Activated CD4-positive, alpha-beta T cell treated with anti-CD3 and anti-CD28 coated beads, Interleukin-10, Interleukin-2, amounts not matched to agents 100 ng/mL and 50 ng/mL, durations not matched to agents 16 hours and 8 hours (primary cell): Measurements from ENCODE around the gene PRX.
"Not testable (repeated sequence)": the region's sequence is repeated elsewhere in the genome, so short reads cannot be mapped to it uniquely, and the experiment has no call there.

ENCODE experiments used
- DNase-seq: peaks from one replicate; pipeline ENCODE4 v3.0.0-alpha.2; 2020

PRX gene

GRCh38 chr19:40413291-40413845 lies at the start of gene PRX:
PRX (minus strand) TSS chr19:40413378; CDS start chr19:40407932, 5,446 bp downstream.
- DNase-seq: no peak

GRCh38 chr19:40461669-40462221 lies 48.6 kb upstream of the PRX start:
- DNase-seq: no peak

- no peak for DNase-seq
Measured at GRCh38 chr19:40460185-40460584, 47.0 kb upstream of the PRX start.

- DNase-seq: no peak
Measured at GRCh38 chr19:40458597-40458974, 45.4 kb upstream of the PRX start.

DNA sequence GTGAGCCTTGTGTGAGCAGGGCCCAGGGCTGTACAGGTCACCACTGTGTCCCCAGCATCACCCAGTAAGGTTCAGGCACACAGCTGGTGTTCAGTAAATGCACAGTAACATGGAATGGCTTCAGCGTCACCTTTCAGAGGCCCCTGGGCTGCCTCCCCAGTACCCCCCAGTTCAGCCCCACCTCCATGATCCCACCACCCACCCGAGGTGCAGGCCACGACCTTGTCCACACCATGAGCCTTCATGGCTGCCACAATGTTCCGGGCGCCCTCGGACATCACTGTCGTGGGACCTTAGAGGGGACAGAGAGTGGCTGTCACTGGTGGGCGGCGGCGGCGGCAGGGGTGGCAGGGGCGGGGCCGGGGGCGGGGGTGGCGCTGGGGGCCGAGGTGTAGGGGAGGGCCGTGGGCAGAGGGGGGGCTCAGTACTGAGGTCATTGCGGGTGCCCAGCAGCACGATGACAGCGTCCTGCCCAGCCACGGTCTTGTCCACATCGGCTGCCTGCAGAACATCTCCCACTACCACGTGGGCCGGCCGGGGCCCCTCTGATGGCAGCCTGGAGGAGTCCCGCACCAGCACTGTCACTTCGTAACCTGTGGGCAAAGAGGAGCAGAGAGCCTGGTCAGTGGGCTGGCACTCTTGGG lies 44.9 kb upstream of the PRX start:
- DNase-seq: no peak

- DNase-seq: no peak
Measured at GRCh38 chr19:40457048-40457447, 43.9 kb upstream of the PRX start.

- DNase-seq: not testable (repeated sequence)
Measured at GRCh38 chr19:40453943-40454342, 40.8 kb upstream of the PRX start.

DNA sequence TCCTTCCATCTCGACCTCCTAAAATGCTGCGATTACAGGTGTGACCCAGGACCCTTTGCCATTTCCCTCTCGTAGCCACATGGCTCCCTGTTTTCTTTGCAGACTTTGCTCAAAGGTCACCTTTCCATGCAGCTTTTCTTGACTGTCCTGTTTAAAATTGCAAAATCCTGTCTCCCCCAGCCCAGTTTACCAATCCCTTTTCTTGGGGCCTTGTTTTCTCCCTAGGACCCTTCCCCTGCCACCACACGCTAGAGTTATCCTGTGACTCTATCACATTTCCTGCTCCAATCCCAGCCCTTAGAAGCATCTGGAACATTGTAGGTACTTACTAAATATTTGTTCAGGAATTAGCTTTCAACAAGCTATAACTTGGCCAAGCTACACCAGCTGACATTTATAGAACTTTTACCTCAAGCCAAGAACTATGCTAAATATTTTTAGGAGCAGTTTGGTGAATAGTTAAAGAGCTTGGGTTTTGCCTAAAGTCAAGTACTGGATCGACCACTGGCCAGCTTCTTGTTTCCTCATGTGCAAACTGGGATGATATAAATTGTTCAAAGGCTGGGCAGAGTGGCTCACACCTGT lies 40.1 kb upstream of the PRX start:
- no peak for DNase-seq

DNA sequence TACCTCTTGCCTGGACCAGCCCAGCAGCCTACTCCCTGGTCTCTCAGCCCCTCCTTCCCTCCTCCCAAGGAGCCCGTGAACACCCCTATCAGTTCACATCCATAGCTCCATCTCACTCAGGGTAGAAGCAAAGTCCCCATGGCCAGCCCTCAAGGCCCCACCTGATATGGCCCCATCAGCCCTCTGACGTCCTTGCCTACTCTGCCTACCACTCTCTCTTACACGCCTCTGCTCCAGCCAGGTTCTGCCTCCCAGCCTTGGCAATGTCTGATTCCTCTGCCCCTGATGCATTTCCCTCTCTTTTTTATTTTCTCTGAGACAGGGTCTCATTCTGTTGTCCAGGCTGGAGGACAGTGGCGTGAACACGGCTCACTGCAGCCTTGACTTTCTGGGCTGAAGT lies 38.8 kb upstream of the PRX start:
- DNase-seq: no peak

DNA sequence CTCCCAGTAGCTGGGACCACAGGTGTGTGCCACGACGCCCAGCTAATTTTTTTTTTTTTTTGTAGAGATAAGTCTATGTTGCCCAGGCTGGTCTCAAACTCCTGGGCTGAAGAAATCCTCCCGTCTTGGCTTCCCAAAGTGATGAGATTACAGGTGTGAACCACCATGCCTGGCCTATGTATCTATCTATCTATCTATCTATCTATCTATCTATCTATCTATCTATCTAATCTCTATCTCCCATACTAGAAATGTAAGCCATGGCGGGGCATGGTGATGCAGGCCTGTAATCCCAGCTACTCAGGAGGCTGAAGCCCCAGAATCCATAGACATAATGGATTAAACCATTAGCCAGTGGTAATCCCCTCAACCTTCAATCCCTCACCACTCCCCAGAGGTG lies 37.5 kb upstream of the PRX start:
- DNase-seq: no peak

DNA sequence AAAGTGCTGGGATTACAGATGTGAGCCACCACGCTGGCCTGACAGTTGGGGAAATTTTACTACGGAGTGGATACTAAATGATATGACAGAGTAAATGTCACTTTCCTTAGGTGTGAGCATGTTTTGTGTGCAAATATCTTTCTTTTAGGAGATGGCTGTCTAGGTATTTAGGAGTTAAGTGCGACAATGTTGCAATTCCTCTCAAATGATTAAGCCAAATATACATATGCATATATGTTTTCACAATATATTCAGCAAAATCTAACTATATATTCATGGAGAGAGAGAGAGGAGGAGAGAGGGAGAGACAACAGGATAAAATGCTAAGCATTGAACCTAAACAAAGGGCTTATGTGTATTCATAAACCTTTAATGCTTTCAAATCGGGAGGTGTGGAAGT lies 36.3 kb upstream of the PRX start:
- no peak for DNase-seq

DNA sequence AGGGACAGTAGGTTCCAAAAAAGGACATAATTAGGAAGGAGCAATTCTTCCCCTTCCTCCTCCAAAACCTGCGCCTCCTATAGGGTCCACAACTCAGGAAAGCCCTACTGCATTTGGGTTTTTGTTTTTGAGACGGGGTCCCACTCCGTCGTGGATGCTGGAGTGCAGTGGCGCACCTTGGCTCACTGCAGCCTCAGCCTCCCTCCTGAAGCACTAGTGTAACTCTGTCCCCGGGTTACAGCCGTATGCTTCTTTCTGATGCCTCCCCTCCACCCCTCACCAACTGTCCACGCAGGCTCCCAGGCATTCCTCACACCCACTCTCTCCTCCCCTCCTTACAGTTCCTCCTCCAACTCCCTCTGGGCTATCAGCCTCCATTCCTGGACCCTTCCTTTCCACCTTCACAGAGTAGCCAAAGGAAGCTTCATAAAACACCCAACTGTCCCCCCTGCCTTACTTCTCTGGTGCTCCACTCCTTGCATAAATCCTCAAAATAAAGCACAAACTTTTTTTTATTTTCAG lies 33.1 kb upstream of the PRX start:
- DNase-seq: no peak

DNA sequence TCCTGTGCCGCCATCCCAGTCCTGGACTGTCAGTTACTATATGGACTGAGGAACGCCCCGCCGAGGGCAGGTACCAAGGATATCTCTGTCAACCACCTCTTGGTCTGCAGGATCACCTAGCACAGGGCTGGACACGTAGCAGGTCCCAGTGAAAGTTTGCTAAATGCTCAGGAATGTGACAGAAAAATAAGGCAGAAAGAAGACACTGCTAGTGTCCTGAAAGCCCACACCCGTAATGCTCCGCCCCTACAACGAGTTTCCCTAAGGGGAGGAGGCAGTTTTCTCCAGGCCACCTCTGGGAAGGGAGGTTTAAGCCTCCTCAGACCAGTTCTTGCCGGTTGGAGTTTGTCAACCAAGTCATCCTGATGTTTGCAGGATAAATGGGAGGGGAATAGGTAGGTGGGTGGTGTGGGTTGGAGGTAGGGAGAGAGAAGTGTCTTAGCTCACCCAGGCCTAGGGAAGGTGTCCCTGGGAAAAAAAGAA lies 32.6 kb upstream of the PRX start:
- DNase-seq: no peak

GRCh38 chr19:40444825-40445312 lies 31.7 kb upstream of the PRX start:
- DNase-seq: no peak

DNA sequence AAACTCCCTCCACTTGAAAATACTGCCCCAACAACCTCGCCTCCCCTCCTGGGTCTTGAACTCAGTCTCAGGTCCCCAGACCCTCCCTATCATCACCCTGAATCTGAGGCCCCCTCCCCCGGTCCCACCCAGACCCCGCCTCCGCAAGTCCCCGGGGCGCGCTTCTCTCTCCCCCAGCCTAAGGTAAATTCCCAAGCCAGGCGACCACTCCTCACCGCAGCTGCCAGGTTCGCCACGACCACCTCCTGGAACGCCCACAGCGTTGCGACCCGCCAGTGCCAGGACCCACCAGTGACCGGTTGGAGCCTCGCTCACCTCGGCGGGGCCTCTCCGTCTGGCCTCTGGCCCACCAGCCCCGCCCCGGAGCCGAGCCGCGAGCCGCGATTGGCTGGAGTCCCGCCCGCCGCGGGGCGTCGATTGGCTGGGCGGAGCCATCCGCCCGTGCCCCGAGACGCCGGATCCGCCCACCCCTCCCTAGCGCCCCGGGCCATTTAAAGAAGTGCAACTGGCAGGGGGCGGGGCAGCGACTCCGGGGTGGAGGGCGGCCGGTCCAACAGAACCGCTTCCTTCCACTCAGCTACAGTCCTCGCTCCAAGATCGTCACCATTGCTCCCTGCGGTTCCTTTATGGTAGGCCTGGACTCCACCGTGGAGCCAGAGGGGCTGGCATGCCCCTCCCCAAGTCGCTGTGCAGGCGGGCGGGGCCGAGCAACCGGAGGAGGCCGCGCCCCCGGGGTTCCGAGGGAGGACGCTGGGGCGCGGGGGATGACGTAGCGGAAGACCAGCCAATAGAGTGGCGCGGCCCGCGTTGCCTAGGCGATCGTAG lies 31.0 kb upstream of the PRX start, which contains the start of gene SERTAD3:
Gene SERTAD3 (minus strand): TSS at position 336 of the 825 bp plus-strand sequence. CDS start 2,255 bp downstream, outside the sequence.
- peak; percentile 97 for DNase-seq

- DNase-seq: peak; percentile 100
Measured at GRCh38 chr19:40443131-40443999, 30.2 kb upstream of the PRX start.

- no peak for DNase-seq
Measured at GRCh38 chr19:40442328-40443130, 29.4 kb upstream of the PRX start.

- DNase-seq: no peak
Measured at GRCh38 chr19:40441719-40442253, 28.6 kb upstream of the PRX start.

DNA sequence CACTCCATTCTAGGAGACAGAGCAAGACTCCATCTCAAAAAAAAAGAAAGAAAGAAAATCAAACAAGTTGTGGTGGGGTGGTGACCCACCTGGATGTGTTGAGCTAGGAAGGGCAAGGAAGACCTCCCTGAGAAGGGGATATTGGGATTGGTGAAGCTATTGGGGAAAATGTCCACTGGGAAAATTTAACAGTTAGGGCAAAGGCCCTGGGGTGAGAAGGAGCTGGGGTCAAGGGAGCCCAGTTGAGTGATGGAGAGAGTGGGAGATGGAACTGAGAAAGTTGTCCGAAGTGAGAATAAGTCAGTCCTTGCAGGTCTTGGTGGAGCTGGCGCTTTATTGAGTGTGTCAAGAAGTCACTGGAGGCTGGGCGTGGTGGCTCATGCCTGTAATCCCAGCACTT lies 25.1 kb upstream of the PRX start:
- DNase-seq: no peak

DNA sequence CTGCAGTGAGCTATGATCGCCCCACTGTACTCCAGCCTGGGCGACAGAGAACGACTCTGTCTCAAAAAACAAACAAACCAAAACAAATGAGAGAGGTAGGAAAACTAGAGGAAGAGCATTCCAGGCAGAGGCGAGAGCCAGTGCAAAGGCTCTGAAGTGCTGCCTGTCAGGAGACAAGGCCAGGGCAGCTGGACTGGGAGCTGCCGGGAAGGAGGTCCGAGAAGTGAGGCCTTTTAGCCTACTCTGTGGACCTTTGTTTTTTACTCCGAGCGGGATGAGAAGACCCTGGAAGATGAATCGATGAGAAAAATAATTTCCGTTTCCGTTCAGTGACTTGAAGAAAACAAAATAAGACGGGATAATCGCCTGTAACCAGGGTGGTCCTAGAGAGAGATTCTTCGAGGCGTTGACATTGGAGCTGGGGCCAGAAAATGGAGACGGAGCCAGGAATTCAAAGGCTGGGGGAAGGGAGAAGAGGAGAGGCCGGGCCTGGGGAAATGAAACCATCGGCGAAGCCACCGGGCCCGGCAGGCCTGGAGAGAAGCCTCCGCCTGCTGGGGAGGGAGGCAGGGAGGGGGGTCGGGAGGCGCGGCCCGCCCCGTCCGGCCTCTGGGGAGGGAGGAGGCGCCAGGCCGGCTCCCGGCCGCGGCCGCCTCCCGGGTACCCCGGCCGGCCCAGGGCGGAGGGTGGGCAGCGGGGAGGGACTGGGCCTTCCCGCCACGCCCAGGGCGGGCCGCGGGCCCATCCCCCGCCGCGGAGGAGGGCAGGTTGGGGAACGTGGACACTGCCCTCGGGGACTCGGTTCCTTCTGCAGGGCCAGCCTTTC lies 20.4 kb upstream of the PRX start:
- DNase-seq: peak; percentile 61
